Stromal cell of bone marrow (primary cell): ENCODE data around the gene RFNG.

ENCODE experiments used
- DNase-seq: peaks from one replicate; pipeline ENCODE4 v3.0.0-alpha.2; 2012; ENCODE audit warnings: low read depth

The RFNG gene

DNA sequence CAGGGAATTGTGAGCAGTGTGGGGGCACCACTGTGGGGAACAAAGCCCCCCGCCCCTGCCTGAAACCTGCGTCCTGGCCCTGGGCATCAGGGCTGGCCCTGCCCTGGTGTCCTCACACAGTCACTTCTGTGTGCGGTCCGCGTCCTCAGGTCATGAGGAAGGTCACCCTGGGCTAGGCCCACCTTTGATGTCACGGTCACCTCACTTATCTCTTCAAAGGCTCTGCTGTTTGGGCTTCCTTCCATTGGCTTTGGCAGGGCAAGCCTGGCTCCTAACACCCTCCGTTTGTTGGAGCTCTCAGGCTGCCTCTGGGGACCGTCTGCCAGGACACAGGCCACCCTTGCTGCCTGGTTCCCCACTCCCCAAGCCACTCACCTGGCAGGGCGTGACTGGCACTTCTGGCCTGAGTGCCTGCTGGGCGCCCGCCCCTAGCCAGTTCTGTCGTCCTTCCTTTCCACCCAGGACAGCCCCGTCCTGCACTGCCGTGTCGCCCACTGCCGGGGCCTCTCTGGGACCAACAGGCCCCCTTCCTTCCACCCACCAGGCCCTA is 37.8 kb downstream of the RFNG start:
- no peak for DNase-seq

- DNase-seq: no peak
These were observed 38.3 kb downstream of the RFNG start for GRCh38 chr17:82013341-82013740.

DNA sequence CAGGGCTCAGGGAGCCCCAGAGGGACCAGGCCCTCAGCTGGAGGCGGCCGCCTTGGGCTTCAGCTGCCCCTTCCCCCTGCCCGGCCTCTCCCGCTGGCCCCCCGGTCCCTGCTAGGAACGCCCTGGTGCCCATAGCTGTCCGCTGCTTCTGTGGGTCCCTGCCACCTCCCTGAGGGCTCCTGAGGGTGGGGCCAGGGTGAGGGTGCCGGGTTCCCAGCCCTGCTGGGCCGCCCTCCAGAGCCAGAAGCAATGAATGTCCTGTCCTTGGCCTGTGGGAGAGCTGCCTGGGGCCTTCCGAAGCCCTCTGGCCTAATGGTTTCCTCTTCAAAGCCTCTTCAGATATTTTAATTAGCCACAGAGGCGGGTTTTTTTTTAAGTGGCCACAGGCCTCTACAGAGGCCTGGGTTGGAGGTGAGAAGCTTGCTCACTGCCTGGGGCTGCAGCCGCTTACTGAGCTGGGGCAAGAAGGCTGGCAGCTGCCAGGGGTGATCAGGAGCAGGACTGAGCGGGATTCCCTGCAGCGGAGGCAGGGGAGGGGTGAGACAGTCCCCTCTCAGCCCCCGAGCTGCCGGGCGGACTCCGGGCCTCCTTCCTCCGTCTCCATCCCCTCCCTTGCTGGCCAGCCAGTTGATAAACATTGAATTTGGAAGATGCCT is 38.8 kb downstream of the RFNG start:
- no peak for DNase-seq

- DNase-seq: no peak
These were observed 39.4 kb downstream of the RFNG start for GRCh38 chr17:82012261-82012639.

GRCh38 chr17:82011617-82012187 is 39.9 kb downstream of the RFNG start:
- no peak for DNase-seq

GRCh38 chr17:82010575-82011525 is 40.8 kb downstream of the RFNG start:
- DNase-seq: no peak

- no peak for DNase-seq
These were observed 42.2 kb downstream of the RFNG start for GRCh38 chr17:82009413-82009812.

GRCh38 chr17:82008941-82009405 is 42.6 kb downstream of the RFNG start:
- DNase-seq: no peak

DNA sequence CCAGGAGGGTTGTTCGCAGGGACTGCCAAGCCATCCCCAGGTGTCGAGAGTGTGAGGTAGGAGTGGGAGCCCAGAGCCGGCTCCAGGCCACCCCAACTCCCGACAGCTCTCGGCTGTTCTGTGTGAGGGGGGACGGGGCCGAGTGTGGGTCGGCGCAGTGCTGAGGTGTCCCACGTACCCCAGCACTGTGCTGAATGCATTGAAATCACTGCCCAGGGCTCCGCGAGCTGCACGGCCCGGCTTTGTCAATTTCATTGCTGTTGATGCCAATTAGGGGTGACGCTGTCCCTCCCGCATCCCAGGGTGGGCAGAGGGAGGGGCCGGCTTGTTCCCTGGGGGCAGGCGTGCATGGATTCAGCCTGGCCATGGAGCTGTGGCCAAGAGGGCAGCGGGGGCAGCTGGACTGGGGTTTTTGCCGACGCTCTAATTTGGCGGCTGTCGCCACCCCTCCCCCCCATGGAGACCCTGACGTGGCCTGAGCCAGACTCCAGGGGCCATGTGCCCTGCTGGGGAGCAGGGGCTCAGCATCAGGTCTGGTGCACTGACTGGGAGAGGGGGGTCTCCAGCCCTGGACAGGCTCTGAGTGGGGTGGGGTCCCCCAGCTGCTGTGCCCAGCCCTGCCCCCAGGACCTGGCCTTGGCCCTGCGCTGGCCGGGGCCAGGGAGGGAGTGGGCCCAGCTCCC is 43.2 kb downstream of the RFNG start:
- DNase-seq: no peak

GRCh38 chr17:82007495-82008257 is 43.9 kb downstream of the RFNG start:
- no peak for DNase-seq

DNA sequence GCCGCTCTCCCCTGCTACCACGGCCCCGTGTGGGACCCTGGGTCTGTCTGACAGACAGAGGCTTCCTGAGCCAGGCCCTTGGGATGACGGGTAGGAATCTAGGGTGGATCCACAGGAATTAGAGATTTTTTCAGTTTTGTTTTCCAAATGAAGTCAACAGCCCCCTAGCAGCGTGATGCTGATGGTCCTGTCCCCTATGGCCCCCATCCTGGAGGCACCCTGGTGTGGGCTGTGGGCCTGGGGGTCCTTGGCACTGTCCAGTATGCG is 44.5 kb downstream of the RFNG start:
- no peak for DNase-seq

- DNase-seq: no peak
These were observed 45.0 kb downstream of the RFNG start for GRCh38 chr17:82006468-82007227.

DNA sequence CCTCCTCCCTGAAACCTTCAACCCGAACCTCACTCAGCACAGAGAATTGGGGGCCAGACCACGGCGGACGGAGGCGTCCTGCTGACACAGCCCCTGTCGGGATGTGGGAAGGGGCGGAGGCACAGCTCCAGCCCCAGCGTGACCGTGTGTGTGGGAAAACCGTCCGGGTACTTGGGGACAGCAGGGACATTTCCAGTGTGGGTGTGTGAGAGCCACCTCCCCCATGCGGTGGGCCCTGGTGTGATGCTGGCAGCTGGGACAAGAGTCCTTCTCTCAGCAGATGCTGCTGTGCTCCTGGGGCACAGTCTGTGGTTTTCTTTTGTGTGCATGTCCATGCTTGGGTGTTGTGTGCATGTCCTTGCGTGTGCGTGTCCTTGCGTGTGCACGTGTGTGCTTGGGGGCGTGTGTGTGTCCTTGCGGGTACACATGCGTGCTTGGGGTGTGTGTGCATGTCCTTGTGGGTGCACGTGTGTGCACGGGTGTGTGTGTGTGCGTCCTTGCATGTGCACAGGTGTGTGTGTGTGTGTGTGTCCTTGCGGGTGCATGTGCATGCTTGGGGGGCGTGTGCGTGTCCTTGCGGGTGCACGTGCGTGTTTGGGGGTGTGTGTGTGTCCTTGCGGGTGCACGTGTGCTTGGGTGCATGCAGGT is 45.8 kb downstream of the RFNG start:
- no peak for DNase-seq

DNA sequence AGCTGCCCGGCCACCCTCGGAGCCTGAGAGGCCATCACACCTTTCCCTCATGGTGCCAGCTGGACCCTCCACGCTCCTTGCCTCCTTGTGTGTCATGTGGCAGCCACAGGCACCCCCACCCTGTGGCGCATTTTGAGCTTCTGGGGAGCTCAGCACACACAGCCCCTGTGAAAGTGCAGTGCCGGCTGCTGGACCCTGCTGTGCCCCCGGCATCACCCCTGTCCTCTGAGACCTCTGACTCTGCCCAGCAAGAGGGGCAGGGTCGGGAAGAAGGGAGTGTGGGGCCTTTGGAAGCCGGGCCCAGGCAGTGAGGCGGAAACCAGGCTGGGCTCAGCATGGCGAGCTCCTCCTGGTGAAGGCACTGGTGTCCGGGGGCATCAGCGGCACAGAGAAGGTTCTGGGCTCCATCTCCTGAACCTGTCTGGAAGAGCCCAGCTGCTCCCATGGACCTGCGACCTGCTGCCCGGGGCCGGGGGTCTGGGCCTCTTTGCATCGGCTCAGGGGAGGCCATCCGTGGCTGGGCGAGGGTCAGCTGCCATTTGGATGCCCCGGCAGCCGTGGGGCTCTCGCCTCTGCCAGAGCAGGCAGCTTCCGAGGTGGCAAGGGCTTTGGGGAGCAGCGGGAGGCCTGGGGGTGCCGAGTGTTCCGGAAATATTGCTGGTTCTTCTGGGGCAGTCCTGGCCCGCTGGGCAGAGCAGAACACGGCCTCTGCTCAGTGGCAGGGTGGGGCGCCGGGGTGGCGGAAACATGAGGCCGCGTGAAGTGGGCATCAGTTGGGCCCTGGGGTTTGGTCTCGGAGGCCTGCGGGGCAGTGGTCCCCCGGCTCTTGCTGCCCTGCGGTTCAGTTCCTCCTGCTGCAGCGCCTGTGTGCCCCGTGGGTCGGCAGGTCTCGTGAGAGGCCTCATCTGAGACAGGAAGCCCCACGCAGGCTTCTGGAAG is 46.8 kb downstream of the RFNG start:
- DNase-seq: no peak

GRCh38 chr17:82003411-82004381 is 47.9 kb downstream of the RFNG start:
- DNase-seq: peak; percentile 92

DNA sequence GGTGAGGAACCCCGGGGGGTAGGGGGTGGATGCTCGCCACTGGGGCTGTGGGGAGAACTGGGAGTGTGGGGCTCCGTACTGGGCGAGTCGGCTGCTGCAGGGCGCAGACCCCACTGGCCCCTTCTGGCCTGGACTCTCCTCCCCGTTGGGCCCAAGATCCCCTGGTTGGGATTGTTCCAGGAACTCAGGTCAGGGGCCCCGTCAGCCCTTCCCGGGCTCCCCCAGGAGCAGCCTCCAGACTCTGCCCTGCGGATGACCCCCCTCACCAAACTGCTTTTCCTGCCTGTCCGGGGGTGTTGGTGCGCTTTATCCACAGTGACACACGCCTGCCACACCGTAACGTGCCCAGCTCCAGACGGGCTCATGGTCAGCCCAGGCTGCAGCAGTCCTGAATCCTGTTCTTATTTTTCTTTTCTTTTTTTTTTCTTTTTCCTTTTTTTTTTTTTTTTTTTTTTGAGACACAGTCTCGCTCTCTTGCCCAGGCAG is 50.0 kb downstream of the RFNG start:
- no peak for DNase-seq

DNA sequence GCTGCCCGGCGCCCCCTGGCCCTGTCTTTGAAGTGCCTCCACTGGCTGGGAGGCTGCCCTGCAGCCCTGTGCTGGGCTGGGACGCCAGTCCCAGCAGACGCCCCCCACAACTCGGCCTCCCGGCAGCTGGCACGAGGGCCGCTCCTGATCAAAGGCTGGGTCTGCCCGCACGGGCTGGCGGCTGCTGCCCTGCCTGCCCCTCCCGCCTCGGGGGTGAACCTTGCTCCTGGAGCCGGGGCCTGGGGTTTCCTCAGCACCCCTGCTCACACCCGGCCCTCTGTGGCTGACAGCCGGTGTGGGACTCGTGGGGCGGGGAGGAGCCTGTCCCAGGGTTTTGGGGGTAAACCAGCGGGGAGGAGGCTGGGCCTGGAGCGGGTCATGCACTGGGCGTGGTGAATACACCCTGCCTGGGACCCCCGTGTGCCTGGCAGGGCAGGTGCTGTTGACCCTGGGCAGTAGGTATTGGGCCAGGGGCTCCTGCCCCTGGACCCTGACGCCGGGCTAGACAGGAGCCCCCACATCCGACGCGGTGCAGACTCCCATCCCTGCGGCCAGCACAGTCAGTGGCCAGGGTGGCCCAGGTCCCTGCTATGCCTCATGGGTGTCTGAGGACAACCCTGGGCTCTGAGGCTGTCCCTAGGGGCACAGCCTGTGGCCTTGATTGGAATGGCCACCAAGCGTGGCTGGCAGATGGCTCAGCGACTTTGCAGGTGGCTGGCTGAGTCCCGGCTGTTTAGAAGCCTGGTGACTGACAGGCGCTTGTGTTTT is 50.6 kb downstream of the RFNG start:
- DNase-seq: no peak
